UCSD-AML1 (cell line): ENCODE results near the gene PIM1.
"Not testable (repeated sequence)": the region's sequence is repeated elsewhere in the genome, so short reads cannot be mapped to it uniquely, and the experiment has no call there.

Source experiments
- DNase-seq: peaks from one replicate; lab custom pipeline; 2025; ENCODE audit not compliant: unreplicated experiment; lab: John Stamatoyannopoulos, UW

PIM1 gene

GRCh38 chr6:37169496-37170272, at the start of gene PIM1:
TSS of gene PIM1 (plus strand) at chr6:37170152. CDS start at chr6:37170576, 424 bp downstream.
- DNase-seq: peak; percentile 99

GRCh38 chr6:37121556-37121955, 48.4 kb upstream of the PIM1 start:
- no peak for DNase-seq

GRCh38 chr6:37122861-37123260, 47.1 kb upstream of the PIM1 start:
- DNase-seq: no peak

- no peak for DNase-seq
These were observed 45.8 kb upstream of the PIM1 start for GRCh38 chr6:37123957-37124729.

- no peak for DNase-seq
These were observed 44.0 kb upstream of the PIM1 start for GRCh38 chr6:37125774-37126492.

GRCh38 chr6:37126493-37126958, 43.4 kb upstream of the PIM1 start:
- no peak for DNase-seq

GRCh38 chr6:37126961-37127616, 42.9 kb upstream of the PIM1 start:
- no peak for DNase-seq

GRCh38 chr6:37127961-37128862, 41.7 kb upstream of the PIM1 start:
- DNase-seq: no peak

- DNase-seq: not testable (repeated sequence)
These were observed 41.0 kb upstream of the PIM1 start for GRCh38 chr6:37128863-37129443.

- no peak for DNase-seq
These were observed 40.4 kb upstream of the PIM1 start for GRCh38 chr6:37129566-37129965.

- no peak for DNase-seq
These were observed 39.2 kb upstream of the PIM1 start for GRCh38 chr6:37130704-37131103.

- DNase-seq: peak; percentile 50
These were observed 38.6 kb upstream of the PIM1 start for GRCh38 chr6:37131104-37131959.

GRCh38 chr6:37131960-37132253, 38.0 kb upstream of the PIM1 start:
- no peak for DNase-seq

- no peak for DNase-seq
These were observed 35.9 kb upstream of the PIM1 start for GRCh38 chr6:37134036-37134395.

- no peak for DNase-seq
These were observed 35.4 kb upstream of the PIM1 start for GRCh38 chr6:37134396-37135191.

GRCh38 chr6:37135835-37136694, 33.9 kb upstream of the PIM1 start:
- no peak for DNase-seq

- DNase-seq: no peak
These were observed 33.1 kb upstream of the PIM1 start for GRCh38 chr6:37136821-37137200.
